Mucosa of descending colon (tissue), 3 donors: ENCODE measurements around the gene DAZAP1. TPM values are rescaled to one million over a fixed set of nuclear protein-coding genes. Genes with fewer than 3 reads are reported as not detected.

Experiments
- ATAC-seq: fragments of 200-7000 bp; cut with Tn5 transposase; one replicate; pipeline ENCODE4 v1.9.1; 2020; ENCODE audit warnings: mild to moderate bottlenecking, moderate library complexity
- DNase-seq, 3 donors: peaks; one replicate each; pipeline ENCODE4 v3.0.0-alpha.2; 2020
- H3K36me3 ChIP-seq: fragments of 200-600 bp; one replicate; pipeline ENCODE4 v1.8.0; 2021; ENCODE audit warnings: low read depth, mild to moderate bottlenecking
- H3K4me1 ChIP-seq: fragments of 200-600 bp; one replicate; pipeline ENCODE4 v1.8.0; 2021; ENCODE audit warnings: low read depth, mild to moderate bottlenecking
- H3K4me3 ChIP-seq: fragments of 200-600 bp; one replicate; pipeline ENCODE4 v1.8.0; 2021; ENCODE audit warnings: mild to moderate bottlenecking
- H3K9me3 ChIP-seq: fragments of 200-600 bp; one replicate; pipeline ENCODE4 v1.8.0; 2021; ENCODE audit warnings: mild to moderate bottlenecking
- intact Hi-C, 2 donors: fragments of 100-400 bp; cut with DNase I in 1 of 2; cut with micrococcal nuclease in 1 of 2; formaldehyde crosslinking; loops; one replicate each; pipeline versions ENCODE4 v1.11.0 to v1.11.1; 2022; cut with DNase I, micrococcal nuclease
- total RNA-seq, 3 donors: library from RNA; stranded (reverse); fragmentation: NEBNext Ultra II Directional in 2 of 3; extraction: Animal tissue kit (Norgen Biotek cat#: 25700) in 2 of 3; gene quantifications; one replicate each; pipeline versions ENCODE4 v1.2.1 to v1.2.4, GENCODE V29; 2021 to 2023
- TF ChIP-seq, protein P1 (sequence below): fragments of 200-600 bp; IDR thresholded peaks from one replicate; pipeline ENCODE4 v1.8.0; 2022; ENCODE audit warnings: antibody characterized with exemption, mild to moderate bottlenecking
- donor health status: DM: no; HTN: no; CAD: no; lungs with moderate emphysema.
- donor health status: DM: no; HTN: no; CAD: no.
- donor health status: DM: no; HTN: yes; CAD: no.

The DAZAP1 gene
- total RNA-seq, 3 donors from 2014 or later = 117 to 123 (median 119) TPM

DNA sequence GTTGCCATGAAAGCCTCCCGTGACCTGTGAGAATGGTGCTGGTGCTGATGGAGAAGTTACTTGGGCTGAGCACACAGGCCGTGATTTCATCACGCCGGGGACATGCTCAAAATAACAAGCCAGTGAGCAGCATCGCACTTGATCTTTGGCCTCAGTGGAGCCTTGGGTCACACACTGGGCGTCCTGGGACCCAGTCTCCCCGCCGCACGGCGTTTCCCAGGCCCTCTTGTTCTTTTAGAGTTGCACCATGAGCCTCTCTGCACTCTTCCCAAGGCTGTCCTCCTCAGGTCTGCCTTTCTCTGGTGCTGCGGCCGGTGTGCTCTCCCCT lies 33.2 kb upstream of the DAZAP1 start:
- H3K36me3 ChIP-seq = peaks cover 7% of the 10 kb centered on the region
- DNase-seq = no peak
- TF ChIP-seq, protein P1, sequence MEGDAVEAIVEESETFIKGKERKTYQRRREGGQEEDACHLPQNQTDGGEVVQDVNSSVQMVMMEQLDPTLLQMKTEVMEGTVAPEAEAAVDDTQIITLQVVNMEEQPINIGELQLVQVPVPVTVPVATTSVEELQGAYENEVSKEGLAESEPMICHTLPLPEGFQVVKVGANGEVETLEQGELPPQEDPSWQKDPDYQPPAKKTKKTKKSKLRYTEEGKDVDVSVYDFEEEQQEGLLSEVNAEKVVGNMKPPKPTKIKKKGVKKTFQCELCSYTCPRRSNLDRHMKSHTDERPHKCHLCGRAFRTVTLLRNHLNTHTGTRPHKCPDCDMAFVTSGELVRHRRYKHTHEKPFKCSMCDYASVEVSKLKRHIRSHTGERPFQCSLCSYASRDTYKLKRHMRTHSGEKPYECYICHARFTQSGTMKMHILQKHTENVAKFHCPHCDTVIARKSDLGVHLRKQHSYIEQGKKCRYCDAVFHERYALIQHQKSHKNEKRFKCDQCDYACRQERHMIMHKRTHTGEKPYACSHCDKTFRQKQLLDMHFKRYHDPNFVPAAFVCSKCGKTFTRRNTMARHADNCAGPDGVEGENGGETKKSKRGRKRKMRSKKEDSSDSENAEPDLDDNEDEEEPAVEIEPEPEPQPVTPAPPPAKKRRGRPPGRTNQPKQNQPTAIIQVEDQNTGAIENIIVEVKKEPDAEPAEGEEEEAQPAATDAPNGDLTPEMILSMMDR = no peak
- no peak for ATAC-seq
- intact Hi-C loops = no loop called here
- no peaks in the 10 kb centered on the region for H3K9me3 ChIP-seq
- H3K4me3 ChIP-seq = no peak overlapping the region
- no peaks in the 10 kb centered on the region for H3K4me1 ChIP-seq

DNA sequence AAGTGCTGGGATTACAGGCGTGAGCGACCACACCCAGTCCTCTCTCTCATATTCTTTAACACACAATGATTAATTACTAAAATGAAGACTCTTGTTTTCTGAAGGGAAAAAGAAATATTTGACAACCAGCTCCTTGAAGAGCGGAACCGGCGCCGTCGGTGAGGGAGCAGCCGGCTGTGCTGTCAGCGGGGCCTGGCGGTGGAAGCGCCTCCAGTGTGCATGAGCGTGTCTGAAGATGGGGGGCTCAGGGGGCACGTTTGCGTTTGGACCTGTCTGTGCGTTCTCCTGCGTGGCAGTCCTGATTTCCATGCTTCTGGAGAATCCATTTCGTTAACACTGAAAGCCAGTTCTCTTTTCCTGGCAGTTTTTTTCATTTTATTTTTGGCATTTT lies 31.0 kb upstream of the DAZAP1 start:
- no peak for ATAC-seq
- H3K4me1 ChIP-seq = no peaks in the 10 kb centered on the region
- TF ChIP-seq, protein P1 = no peak

DNA sequence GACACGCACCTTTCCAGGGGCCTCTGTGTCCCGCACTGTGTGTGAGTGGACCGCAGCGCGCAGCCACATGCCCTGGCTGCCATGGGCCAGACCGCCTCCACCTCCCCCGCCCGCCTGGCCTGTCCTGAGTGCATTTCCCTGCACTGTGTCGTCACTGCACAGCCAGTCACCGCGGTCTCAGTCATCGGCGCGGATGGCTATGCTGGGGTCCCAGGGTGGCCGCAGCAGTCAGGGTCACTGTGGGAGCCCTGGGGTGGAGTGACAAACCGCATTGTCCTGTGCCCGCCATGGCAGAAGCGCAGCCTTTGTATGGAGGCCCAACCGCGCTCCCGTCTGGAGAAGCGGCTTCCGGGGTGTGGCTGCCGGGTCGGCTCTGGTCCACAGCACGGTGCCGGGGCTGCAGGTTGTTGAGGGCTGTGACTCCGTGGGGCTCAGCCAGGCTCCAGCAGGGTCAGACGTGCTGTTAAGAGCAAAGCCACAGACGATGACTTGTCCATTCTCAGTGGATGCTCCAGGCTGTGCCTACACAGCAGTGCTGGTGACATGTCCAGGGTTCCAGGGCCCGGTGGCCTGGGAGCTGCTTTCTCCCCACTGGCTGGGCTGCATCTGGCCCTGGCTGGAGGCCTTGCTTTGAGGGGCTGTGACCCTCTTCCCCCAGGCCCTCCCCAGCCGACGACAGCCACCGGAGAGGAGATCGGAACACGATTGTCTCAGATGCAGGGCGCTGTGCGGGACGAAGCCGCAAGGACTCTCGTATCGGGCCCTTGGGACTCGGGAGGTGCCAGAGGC lies 30.0 kb upstream of the DAZAP1 start:
- TF ChIP-seq, protein P1 = no peak

More for the DNA sequence above, 31.0 kb upstream of the DAZAP1 start:
- no peak overlapping the region for H3K4me3 ChIP-seq
- no peak for DNase-seq
- H3K36me3 ChIP-seq = peaks cover 2% of the 10 kb centered on the region
- intact Hi-C loops = no loop called here
- no peaks in the 10 kb centered on the region for H3K9me3 ChIP-seq

DNA sequence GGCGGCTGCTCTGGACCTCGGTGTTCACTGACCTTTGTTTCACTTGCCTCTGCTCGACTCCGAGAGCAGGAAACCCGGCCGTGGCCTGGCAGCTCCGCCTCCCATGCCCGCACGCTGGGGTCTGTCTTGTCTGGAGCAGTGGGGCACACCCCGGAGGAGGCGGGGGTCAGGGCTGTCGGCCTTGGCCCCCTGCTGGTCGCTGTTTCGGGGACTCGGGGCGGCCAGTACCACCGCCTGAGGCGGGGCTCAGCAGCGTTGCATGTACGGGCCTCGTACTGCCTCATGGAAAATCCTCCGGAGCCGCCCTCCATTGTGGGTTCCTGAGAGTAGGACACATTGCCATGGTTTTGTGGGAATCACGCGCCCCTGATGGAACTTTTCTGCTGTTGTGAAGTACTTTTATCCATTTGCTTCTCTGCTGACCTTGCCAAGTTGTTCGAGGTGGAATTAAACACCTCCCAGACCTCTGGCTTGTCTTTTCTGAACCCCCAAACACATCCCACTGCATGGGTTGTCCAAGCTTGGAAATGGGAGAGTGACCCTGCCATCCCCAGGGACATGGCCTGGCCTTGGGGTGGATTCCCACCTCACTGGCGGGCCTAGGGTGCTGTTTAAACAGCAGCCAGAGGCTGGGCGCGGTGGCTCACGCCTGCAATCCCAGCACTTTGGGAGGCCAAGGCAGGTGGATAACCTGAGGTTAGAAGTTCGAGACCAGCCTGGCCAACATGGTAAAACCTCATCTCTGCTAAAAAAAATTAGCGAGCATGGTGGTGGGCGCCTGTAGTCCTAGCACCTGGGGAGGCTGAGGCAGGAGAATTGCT lies 29.2 kb upstream of the DAZAP1 start:
- Histone ChIP-seq H3K4me3 (no peak overlapping the region), H3K36me3 (peaks cover under 1% of the 10 kb centered on the region), H3K4me1 (no peaks in the 10 kb centered on the region), H3K9me3 (no peaks in the 10 kb centered on the region)
- ATAC-seq = no peak
- TF ChIP-seq, protein P1 = no peak
- intact Hi-C loops = no loop called here
- DNase-seq = no peak

More for the DNA sequence above, 30.0 kb upstream of the DAZAP1 start:
- Histone ChIP-seq H3K36me3 (peaks cover 2% of the 10 kb centered on the region), H3K9me3 (no peaks in the 10 kb centered on the region), H3K4me3 (no peak overlapping the region), H3K4me1 (no peaks in the 10 kb centered on the region)
- no peak for DNase-seq
- intact Hi-C loops = no loop called here
- ATAC-seq = no peak

DNA sequence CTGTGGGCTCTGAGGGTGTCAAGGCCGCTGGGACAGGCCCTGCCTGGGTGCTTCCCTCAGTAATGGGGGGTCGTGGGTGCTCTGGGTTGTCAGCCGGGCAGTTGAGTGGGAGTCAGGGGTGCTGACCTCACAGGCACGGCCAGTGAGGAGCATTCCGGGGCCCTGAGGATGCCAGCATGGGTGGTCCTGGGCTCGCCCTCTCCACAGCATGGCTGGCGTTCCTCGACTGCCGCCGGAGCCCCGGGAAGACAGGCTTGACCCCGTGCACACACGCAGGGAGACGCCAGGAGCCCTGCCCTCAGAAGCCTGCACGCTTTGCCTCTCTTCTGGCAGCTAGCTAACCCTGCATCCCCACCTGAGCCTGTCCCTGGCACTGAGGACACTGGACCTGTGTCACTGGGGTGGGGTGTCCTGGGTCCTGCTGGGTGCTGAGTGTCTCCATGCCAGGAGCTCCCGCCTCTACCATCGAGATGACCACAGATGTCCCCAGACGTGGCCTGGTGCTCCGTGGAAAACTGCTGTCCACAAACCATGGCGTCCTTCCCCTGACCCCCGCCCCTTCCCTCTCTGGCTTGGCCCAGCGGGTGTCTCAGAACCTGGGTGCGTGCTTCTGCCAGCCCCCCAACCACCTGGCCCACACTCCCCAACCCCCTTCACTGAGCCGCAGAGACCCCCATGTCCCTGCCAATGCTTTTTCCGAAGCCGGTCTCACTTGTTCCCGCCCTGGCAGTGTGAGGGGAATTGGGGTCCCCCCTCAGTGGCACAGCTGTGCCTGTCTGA lies 28.1 kb upstream of the DAZAP1 start:
- Histone ChIP-seq H3K4me3 (no peak overlapping the region), H3K36me3 (no peaks in the 10 kb centered on the region), H3K9me3 (no peaks in the 10 kb centered on the region), H3K4me1 (peaks cover under 1% of the 10 kb centered on the region)
- ATAC-seq (no peak), DNase-seq (no peak)
- TF ChIP-seq, protein P1 = no peak
- intact Hi-C loops = no loop called here
